ENCODE measurements around the gene KCTD2. TPM values are rescaled to one million over a fixed set of nuclear protein-coding genes. Genes with fewer than 3 reads are reported as not detected.

KCTD2 gene
- total and polyA plus RNA-seq, 2 of the 13 experiments (the other 11 are each of a cell fraction or from before 2014, with no cell fraction given): 28.3 to 32.6 TPM

DNA sequence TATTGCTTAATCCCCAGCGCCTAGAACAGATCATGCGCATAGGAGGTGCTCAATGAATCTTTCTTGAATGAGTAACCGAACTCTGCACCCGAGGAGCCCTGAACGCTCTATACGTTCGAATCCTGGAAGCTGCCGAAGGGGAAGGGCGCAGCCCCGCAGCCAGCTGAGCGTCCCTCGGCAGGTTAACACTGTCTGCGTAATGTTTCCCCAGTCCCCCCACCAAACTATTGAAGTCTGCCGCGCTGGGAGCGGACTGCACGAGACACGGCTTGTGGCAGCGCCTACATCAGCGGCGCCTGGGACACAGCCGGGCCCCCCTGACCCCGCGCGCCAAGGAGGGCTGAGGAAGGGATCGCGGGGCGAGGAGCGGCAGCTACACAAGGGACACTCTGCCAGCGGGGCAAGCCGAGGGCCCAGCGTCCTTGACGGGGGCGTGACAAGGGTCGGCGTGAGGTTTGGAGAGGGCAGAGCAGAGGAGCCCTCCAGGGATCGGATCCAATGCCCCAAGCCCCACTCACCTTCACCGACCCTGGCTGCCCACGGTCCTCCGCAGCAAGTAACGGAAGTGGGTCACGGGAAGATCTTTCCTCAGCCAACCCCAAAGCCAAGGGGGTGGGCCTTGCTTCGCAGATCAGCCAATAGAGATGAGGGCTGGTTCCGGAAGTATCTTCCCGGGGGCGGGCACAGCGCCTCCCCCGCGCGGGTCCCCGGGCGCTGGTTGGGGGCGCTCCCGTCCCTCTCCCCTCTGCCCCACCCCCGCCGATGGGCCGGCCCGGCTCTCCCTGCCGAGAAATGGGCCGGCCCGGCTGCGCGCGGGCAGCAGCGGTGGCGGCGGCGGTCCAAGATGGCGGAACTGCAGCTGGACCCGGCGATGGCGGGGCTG is at the start of gene KCTD2, which contains the start of gene ATP5PD (continued):
- TF ChIP-seq FOXK1 (CRISPR knock-in tag; IDR thresholded peaks at IDR 0.05; ENCODE audit: borderline replicate concordance, low read depth) (peak; percentile 32; the same call in 1 of the 2 replicates), AGO1 (IDR thresholded peaks at IDR 0.05; ENCODE audit: low read depth, low read length, poor library complexity, severe bottlenecking) (peak; percentile 76), TBX3 (IDR thresholded peaks at IDR 0.05; ENCODE audit: borderline replicate concordance) (peak; percentile 41; the same call in 1 of the 2 replicates), GTF2F1 (IDR thresholded peaks at IDR 0.05; ENCODE audit: low read length) (no peak), PRDM15 (CRISPR knock-in tag; IDR thresholded peaks at IDR 0.05) (no peak; the same call in 1 of the 2 replicates), ZC3H4 (CRISPR knock-in tag; IDR thresholded peaks at IDR 0.05; ENCODE audit: borderline replicate concordance) (peak; percentile 56; the same call in 1 of the 2 replicates), CBX5 (CRISPR knock-in tag; IDR thresholded peaks at IDR 0.05; ENCODE audit: borderline replicate concordance) (no peak; the same call in 1 of the 2 replicates), ZNF441 (CRISPR knock-in tag; IDR thresholded peaks at IDR 0.05; ENCODE audit: borderline replicate concordance) (peak; percentile 88; the same call in 1 of the 2 replicates), ZNF331 (CRISPR knock-in tag; IDR thresholded peaks at IDR 0.05) (peak; percentile 81; the same call in 1 of the 2 replicates), FOXP1 (IDR thresholded peaks at IDR 0.05) (no peak), FOXP1 (CRISPR knock-in tag; IDR thresholded peaks at IDR 0.05) (no peak), SIX4 (CRISPR knock-in tag; IDR thresholded peaks at IDR 0.05) (peak; percentile 18; the same call in 1 of the 2 replicates), ZNF749 (CRISPR knock-in tag; IDR thresholded peaks at IDR 0.05; ENCODE audit: borderline replicate concordance) (peak; percentile 88; the same call in 1 of the 2 replicates), ZNF746 (CRISPR knock-in tag; IDR thresholded peaks at IDR 0.05) (no peak), ZNF598 (CRISPR knock-in tag; IDR thresholded peaks at IDR 0.05; ENCODE audit: borderline replicate concordance) (peak; percentile 99; the same call in 1 of the 2 replicates), ZNF557 (CRISPR knock-in tag; IDR thresholded peaks at IDR 0.05) (no peak), CEBPG (CRISPR knock-in tag; IDR thresholded peaks at IDR 0.05) (peak; percentile 39), ZBTB2 (CRISPR knock-in tag; IDR thresholded peaks at IDR 0.05; ENCODE audit: low read depth) (peak; percentile 79)
- TF ChIP-seq, protein P1, sequence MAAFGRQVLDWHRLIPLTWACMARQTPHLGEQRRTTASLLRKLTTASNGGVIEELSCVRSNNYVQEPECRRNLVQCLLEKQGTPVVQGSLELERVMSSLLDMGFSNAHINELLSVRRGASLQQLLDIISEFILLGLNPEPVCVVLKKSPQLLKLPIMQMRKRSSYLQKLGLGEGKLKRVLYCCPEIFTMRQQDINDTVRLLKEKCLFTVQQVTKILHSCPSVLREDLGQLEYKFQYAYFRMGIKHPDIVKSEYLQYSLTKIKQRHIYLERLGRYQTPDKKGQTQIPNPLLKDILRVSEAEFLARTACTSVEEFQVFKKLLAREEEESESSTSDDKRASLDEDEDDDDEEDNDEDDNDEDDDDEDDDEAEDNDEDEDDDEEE (CRISPR knock-in tag; IDR thresholded peaks at IDR 0.05): peak; percentile 94; the same call in 1 of the 2 replicates
- TF ChIP-seq, protein P2, sequence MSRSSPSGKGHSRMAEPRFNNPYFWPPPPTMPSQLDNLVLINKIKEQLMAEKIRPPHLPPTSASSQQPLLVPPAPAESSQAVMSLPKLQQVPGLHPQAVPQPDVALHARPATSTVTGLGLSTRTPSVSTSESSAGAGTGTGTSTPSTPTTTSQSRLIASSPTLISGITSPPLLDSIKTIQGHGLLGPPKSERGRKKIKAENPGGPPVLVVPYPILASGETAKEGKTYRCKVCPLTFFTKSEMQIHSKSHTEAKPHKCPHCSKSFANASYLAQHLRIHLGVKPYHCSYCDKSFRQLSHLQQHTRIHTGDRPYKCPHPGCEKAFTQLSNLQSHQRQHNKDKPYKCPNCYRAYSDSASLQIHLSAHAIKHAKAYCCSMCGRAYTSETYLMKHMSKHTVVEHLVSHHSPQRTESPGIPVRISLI (CRISPR knock-in tag; IDR thresholded peaks at IDR 0.05; ENCODE audit: borderline replicate concordance): peak; percentile 35; the same call in 1 of the 2 replicates

Measured in HepG2 (cell line).